ENCODE measurements around the gene TMEM150C.
A peak's percentile ranks its signal among the peaks of the same experiment; 100 is the strongest.
"Not testable (repeated sequence)": the region's sequence is repeated elsewhere in the genome, so short reads cannot be mapped to it uniquely, and the experiment has no call there.

Gene TMEM150C

DNA sequence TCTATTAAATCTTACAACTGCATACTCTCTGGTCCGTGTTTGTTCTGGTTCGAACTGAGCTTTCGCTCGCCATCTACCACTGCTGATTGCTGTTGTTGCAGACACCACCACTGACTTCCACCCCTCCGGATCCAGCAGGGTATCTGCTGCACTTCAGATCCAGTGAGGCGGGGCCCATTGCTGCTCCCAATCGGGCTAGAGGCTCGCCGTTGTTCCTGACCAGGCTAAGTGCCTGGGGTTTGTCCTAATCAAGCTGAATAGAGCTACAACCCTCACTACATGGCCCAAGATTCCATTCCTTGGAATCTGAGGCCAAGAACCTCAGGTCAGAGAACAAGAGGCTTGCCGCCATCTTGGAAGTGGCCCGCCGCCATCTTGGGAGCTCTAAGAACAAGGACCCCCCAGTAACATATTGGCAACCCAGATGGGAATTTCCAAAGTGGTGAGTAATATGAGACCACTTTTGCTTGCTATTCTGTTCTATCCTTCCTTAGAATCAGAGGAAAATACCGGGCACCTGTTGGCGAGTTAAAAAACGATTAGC, 88.1 kb downstream of the TMEM150C start:
- no peak for DNase-seq (ENCODE audit: low read depth in 2 of 2)

DNA sequence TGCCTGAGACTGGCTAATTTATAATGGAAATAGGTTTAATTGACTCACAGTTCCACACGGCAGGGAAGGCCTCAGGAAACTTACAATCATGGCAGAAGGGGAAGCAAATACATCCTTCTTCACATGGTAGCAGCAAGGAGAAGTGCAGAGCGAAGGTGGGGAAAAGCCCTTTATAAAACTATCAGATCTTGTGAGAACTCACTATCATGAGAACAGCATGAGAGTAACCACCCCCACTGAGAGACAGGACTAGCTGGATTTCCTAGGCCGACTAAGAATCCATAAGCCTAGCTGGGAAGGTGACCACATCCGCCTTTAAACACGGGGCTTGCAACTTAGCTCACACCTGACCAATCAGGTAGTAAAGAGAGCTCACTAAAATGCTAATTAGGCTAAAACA, 88.7 kb downstream of the TMEM150C start:
- not testable (repeated sequence) for DNase-seq (ENCODE audit: low read depth in 2 of 2)

DNA sequence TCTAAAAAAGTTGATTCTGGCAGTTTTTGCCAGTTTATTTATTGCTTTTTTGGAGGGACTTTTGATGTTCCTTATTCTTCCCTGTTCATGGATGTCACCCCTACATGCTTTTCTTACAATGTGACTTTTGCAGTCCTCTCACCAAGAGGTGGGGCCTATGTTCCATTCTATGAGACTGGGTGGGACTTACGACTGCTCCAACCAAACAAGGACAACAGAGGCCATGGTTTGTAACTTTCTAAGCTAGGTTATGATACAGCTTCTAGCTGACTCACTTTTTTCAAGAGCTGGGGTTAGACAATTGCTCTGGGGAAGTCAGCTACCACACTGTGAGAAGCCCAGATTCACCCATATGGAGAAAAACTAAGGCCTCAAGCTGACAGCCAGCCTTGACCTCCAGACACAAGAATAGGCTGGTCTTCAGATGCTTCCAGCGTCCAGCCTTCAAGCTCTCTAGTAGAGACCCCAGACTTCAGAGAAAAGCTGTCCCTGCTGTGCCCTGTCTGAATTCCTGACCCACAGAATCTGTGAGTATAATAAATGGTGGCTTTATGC, 91.9 kb downstream of the TMEM150C start:
- no peak for DNase-seq (ENCODE audit: low read depth in 2 of 2)

DNA sequence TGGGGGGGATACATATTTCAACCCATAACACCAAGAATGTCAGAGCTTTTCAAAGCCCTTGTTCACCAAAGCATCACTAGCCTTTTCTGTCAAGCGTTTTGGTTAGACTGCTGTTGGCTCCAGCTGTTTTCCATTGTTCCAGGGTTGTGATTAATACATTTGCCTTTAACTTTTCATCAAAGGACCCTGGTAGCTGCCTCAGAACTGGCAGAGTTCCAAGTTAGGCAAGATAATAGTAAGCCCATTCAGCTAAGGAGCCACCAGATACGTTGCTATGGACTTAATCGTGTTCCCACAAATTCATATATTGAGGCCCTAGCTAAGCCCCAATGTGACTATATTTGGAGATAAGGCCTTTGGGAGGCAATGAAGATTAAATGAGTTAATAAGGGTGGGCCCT, 94.3 kb downstream of the TMEM150C start:
- DNase-seq (ENCODE audit: low read depth in 2 of 2), result no peak

DNA sequence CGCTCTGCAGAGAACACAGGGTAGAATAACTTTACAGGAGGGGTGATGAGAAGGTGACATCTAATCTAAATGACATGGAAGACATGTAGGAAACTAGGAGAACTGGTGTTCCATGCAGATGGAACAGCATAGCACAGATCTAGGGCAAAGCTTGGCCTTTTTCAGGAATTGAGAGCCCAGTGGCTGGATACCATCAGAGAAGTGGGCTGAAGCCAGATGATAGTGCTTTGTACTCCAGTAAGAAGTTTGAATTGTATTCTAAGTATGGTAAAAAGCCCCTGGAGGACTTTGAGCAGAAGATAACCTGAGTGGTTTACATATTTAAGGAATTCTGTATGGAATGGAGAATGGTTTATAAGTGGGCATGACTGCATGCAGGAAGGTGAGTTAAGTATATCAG, 98.6 kb downstream of the TMEM150C start:
- no peak for DNase-seq (ENCODE audit: low read depth in 2 of 2)

DNA sequence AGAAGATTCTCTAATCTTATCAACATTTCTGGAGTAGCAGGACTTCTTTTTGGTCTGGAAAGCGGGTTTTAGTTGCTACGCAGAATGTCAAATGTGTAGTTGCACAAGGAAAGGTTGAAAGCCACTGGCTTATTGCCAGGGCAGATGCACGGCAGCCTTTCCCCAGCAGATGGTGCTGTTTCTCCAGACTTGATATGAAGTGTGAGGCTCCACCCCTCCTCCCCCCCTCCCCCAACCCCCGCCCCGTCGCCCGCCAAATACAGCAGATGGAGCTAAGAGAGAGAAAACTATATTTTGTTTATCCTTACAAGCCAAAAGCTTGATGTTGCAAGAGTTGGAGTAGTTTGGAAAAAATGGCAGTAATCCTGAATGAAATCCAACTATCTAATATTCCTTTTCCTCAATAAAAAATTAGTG, 99.4 kb downstream of the TMEM150C start:
- DNase-seq (ENCODE audit: low read depth in 2 of 2), result peak; percentile 63 to 71

DNA sequence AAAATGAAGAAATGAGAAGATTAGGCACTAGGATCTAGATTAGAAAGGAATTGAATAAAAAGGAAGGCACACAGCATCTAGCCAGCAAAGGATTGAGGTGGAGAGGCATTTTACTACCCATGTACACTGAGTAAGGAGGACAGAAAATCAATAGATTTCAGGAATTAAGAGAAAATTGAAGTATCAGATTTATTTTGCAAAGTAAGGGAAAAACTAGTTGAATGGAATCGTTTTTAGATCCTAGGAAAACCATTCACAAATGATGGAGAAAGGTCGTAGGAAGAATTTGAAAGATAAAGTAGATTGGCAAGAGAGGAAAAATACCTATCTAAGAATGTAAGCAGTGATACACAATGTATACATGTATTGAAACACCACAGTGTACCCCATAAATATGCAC, 100.1 kb downstream of the TMEM150C start:
- DNase-seq (ENCODE audit: low read depth in 2 of 2), result no peak

DNA sequence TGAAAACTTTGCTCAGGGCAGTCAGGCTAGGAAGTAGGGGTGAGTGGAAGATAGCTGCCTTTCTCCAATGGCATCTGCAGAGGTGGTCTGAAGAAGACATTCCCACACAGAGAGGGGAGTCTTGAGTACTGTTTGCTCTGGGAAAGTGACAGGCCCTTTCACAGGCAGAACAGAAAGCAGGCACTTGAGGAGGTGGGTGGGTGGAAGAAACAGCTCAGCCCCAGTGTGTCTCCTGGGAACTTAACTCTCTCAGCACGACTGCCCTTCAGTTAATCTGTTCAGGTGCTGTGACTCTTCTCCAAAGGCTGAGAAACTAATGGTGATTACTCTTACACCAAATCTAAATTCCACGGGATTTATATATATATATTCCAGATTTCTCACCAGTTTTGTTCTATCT, 103.1 kb downstream of the TMEM150C start:
- no peak for DNase-seq (ENCODE audit: low read depth in 2 of 2)

DNA sequence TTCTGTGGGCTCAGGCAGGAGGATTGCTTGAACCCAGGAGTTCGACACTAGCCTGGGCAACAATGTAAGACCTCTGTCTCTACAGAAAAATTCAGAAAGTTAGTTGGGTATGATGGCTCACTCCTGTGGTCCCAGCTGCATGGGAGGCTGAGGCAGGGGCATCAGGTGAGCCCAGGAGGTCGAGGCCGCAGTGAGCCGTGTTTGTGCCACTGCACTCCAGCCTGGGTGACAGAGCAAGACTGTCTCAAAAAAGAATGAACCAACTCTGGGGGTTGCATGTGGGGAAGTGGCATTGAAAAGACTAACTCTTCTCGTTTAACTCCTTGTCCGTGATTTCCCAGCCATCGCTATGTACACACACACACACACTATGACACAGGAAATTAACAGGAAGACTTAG, 104.5 kb downstream of the TMEM150C start:
- DNase-seq (ENCODE audit: low read depth in 2 of 2), result no peak

DNA sequence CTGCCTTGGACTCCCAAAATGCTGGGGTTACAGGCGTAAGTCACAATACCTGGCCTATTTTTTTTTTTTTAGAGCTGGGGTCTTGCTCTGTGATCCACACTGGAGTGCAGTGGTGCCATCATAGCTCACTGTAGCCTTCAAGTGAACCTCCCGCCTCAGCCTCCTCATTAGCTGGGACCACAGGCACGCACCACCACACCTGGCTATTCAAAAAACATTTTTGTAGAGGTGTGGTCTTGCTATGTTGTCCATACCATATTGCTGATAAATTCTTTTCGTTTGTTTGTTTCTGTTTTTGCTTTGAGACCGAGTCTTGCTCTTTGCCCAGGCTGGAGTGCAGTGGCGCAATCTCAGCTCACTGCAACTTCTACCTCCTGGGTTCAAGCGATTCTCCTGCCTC, 109.8 kb downstream of the TMEM150C start:
- DNase-seq (ENCODE audit: low read depth in 2 of 2), result no peak

DNA sequence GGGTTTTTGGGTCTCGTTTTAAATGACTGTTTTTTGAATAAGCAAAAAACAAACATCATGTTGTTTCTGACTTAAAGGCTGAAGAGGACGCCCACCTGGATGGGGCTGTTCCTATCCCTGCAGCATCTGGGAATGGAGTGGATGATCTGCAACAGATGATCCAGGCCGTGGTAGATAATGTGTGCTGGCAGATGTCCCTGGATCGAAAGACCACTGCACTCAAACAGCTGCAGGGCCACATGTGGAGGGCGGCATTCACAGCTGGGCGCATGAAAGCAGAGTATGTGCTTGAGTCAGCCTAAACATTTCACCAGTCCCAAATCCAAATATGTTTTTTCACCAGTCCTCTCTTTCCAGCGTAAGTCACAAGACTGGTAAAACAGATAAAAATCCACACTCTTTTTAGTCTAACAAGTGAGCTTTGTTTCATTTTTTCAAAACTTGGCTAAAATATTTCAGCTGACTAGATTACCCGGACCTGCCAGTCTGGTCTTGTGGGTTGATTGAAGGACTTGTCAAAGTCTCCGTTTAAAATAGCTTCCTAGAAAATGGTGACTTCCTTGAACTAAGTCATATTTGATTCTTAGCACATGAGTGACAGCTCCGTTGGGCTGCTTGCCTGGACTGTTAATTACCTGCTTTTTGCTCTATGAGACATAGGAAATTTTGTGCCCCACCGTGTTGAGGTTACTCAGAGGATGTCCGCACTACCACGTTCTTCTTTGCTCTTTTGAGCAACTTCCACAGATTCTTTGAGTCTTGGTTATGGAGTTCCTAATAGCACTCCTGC, 110.6 kb downstream of the TMEM150C start:
- no peak for DNase-seq (ENCODE audit: low read depth in 2 of 2)

DNA sequence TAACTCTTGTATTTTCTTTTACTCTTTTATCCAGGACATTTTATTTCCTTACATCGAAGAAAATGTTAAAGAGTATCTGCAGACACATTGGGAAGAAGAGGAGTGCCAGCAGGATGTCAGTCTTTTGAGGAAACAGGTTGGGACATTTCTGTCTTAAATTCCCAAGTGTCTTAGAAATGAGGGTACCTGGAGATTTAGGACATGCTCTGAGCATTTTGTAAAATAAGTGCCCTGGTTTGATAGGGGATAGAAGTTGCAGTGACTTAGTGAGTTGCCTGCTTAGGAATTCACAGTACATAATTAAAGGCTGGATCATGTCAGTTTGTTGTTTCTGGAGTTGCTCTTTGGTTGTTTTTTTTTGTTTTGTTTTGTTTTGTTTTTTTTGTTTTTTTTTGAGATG, 113.9 kb downstream of the TMEM150C start:
- no peak for DNase-seq (ENCODE audit: low read depth in 2 of 2)

DNA sequence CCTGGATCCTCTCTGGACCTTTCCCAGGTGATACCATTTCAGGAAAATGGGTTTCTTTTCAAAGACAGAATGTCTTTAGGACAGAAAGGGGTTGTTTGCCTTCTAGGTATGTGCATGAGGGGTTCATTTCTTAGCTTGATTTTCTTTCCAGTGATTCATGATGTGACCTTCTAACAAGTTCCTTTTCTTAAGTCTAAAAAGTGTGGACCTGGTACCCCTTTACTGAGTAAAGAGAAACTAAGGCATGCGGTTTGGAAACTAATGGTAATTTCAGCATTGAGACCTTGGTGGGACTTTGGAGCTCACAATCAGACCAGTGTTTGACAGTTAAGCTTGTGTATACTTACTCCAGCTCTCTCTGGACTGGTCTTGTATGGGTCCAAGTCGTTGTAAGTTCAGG, 122.7 kb downstream of the TMEM150C start:
- no peak for DNase-seq (ENCODE audit: low read depth in 2 of 2)

DNA sequence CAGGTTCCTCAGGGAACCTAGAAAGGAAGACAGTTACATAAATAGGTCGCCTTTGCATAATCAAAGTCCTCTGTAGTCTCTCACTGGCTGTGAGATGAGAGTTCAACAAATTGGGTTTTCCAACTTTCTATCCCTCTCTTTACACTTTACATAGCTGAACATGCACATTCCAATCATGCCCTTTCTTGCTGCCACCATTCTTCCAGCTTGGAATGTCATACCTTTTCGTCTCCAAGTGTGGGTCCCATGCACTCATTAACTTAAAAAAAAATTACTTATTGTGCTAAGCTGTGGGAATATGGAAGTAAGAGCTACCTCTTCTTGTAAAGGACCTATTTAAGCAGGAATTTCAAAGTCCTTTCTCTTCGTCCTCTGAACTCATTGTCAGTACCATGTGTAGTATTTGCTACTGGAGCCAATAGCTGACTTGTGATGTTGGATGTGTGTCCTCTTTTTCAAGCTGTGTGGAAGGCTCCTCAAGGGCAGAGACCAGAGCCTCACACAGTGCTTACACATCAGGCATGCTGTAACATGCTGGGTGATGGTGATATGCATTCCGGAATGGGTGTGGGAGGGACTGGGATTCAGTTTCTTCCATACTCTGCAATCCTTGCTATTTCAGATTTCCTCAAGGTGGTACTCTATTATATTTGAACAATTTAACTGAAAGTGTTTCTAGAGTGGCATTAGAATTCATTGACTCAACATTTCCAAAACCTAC, 124.3 kb downstream of the TMEM150C start:
- DNase-seq (ENCODE audit: low read depth in 2 of 2), result no peak

DNA sequence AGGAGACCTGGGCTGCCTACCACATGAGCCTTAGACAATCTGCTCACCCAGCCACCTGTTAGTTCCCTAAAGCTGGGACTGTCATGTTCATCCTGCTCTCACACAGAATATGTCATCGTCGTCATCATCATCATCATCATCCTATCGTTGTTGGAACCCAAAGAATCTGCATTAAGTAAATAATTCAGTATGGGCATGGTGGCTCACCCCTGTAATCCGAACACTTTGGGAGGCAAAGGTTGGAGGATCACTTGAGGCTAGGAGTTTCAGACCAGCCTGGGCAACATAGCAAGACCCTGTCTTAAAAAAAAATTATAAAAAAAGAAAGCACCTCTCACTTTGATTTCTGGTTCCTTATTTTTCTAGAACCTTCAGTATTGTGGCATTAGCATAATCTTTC, 125.0 kb downstream of the TMEM150C start:
- no peak for DNase-seq (ENCODE audit: low read depth in 2 of 2)

DNA sequence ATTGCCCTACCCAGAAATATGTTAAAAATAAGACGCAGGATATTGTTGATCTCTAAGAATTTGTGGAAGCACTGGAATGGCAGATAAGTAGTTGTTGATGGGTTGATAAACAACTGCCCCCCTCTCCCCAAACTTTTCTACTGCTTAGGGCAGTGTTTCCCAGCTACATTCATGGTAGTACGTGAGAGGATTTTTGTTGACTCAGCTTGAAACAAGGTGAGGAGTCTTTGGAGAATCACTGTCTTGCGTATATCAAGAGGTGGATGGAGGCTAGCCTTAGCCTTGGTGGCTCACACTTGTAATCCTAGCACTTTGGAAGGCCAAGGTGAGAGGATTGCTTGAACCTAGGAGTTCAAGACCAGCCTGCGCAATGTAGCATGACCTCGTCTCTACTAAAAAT, 125.7 kb downstream of the TMEM150C start:
- DNase-seq (ENCODE audit: low read depth in 2 of 2), result no peak

DNA sequence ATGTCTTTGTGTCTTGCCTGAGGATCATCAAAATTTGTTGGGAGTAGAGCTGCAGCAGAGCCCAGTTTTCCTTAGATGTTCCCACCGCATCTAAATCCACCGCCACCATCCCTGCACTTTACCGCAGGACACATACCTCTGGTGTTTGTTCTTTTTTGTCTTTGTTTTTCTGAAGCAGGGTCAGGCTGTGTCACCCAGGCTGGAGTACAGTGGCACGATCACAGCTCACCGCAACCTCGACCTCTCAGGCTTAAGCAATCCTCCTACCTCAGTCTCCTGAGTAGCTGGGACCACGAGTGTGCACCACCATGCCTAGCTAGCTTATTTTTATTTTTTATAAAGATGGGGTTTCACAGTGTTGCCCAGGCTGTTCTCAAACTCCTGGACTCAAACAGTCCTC, 126.8 kb downstream of the TMEM150C start:
- DNase-seq (ENCODE audit: low read depth in 2 of 2), result no peak

DNA sequence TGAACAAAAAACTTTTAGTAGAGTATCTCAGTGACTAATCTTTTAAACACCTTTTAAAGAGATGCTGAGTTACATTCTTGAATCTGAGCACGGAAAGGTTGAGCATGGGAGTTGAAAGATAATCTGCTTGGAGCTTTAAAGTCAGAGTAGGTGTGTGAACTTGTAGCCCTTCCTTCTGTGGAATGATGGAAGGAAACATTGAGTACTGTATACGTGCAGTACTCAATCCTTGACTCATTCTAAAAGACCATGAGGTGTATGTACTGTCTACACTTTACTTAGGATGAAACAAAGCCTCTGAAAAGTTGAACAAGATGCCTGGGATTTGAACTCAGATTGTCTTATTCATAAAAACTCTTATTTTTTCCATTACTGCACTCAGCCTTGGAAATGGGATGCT, 128.0 kb downstream of the TMEM150C start:
- DNase-seq (ENCODE audit: low read depth in 2 of 2), result no peak
